ENCODE measurements around the gene KCNJ12.
"Not testable (repeated sequence)": the region's sequence is repeated elsewhere in the genome, so short reads cannot be mapped to it uniquely, and the experiment has no call there.

KCNJ12 gene

GRCh38 chr17:21376081-21376758 lies at the start of gene KCNJ12:
Gene KCNJ12 (plus strand): TSS chr17:21376357. CDS start chr17:21415343, 38,986 bp downstream.
- DNase-seq, result peak; percentile 27

- not testable (repeated sequence) for DNase-seq
These were observed 48.2 kb upstream of the KCNJ12 start for GRCh38 chr17:21327921-21328320.

GRCh38 chr17:21328778-21329177 lies 47.4 kb upstream of the KCNJ12 start:
- DNase-seq, result not testable (repeated sequence)

- no peak for DNase-seq
These were observed 45.6 kb upstream of the KCNJ12 start for GRCh38 chr17:21330436-21331160.

GRCh38 chr17:21336541-21337294 lies 39.4 kb upstream of the KCNJ12 start:
- not testable (repeated sequence) for DNase-seq

GRCh38 chr17:21337981-21338625 lies 38.1 kb upstream of the KCNJ12 start:
- DNase-seq, result not testable (repeated sequence)

- no peak for DNase-seq
These were observed 37.1 kb upstream of the KCNJ12 start for GRCh38 chr17:21339011-21339410.

- not testable (repeated sequence) for DNase-seq
These were observed 36.6 kb upstream of the KCNJ12 start for GRCh38 chr17:21339571-21339970.

GRCh38 chr17:21340407-21340806 lies 35.8 kb upstream of the KCNJ12 start:
- DNase-seq, result not testable (repeated sequence)

GRCh38 chr17:21341279-21341678 lies 34.9 kb upstream of the KCNJ12 start:
- not testable (repeated sequence) for DNase-seq

- DNase-seq, result not testable (repeated sequence)
These were observed 34.1 kb upstream of the KCNJ12 start for GRCh38 chr17:21341925-21342540.

- DNase-seq, result not testable (repeated sequence)
These were observed 32.9 kb upstream of the KCNJ12 start for GRCh38 chr17:21343061-21343949.

GRCh38 chr17:21344801-21345200 lies 31.4 kb upstream of the KCNJ12 start:
- DNase-seq, result not testable (repeated sequence)

- peak; percentile 20 for DNase-seq
These were observed 30.9 kb upstream of the KCNJ12 start for GRCh38 chr17:21345236-21345635.

GRCh38 chr17:21346107-21346506 lies 30.1 kb upstream of the KCNJ12 start:
- DNase-seq, result not testable (repeated sequence)

GRCh38 chr17:21346651-21347250 lies 29.4 kb upstream of the KCNJ12 start:
- not testable (repeated sequence) for DNase-seq

- not testable (repeated sequence) for DNase-seq
These were observed 28.5 kb upstream of the KCNJ12 start for GRCh38 chr17:21347660-21348059.

GRCh38 chr17:21348081-21348925 lies 27.9 kb upstream of the KCNJ12 start:
- DNase-seq, result not testable (repeated sequence)

- DNase-seq, result not testable (repeated sequence)
These were observed 27.3 kb upstream of the KCNJ12 start for GRCh38 chr17:21348926-21349261.

Data from EL (cell line).